ENCODE measurements around the gene STAG1. TPM values are rescaled to one million over a fixed set of nuclear protein-coding genes. Genes with fewer than 3 reads are reported as not detected.
"Not testable (repeated sequence)": the region's sequence is repeated elsewhere in the genome, so short reads cannot be mapped to it uniquely, and the experiment has no call there.

STAG1 gene
- total and polyA plus RNA-seq, 2 of the 13 experiments (the other 11 are each of a cell fraction or from before 2014, with no cell fraction given), result 6.2 to 25.9 TPM

- TF ChIP-seq ZNF276 (CRISPR knock-in tag; IDR thresholded peaks at IDR 0.05; ENCODE audit: low read depth) (no peak), SOX13 (IDR thresholded peaks at IDR 0.05) (no peak), SOX13 (CRISPR knock-in tag; conservative IDR thresholded peaks at IDR 0.05 in 1 of 2, IDR thresholded peaks at IDR 0.05 in 1 of 2) (peak in 1 of 2 experiments; percentile 72; a peak in 2 of 4 replicates)
Measured at GRCh38 chr3:136476280-136476679, 275.9 kb downstream of the STAG1 start (continued).

DNA sequence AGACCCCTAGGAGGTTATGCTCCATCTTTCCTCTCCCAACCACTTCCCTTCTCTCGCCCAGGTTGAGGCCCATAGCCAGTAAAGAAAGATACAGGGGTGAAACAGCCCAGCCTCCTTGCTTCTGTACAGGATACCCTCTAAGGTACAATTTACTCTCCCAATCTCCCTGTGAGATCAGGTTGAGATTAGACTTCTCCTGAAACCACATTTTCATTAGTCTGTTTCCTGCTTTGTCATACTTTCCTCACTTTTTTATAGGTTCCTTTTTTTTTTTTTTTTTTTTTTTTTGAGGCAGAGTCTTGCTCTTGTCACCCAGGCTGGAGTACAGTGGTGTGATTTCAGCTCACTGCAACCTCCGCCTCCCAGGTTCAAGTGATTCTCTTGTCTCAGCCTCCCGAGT is 277.3 kb downstream of the STAG1 start:
- DNase-seq (ENCODE audit: low spot score); H4K20me1 ChIP-seq (ENCODE audit: insufficient read depth, low read length); H3K9ac ChIP-seq (ENCODE audit: insufficient read depth, low read depth, low read length); POLR2A ChIA-PET; H3K79me2 ChIP-seq (ENCODE audit: insufficient read depth, low read length); in situ Hi-C loops (cut with HindIII; ENCODE audit: extremely low pct_ligation_motif_present, low pct_unique_long_range_greater_than_20kb); CTCF ChIA-PET (ENCODE audit: low intra/inter-chr PET ratio, low total read pairs); intact Hi-C loops (cut with micrococcal nuclease; ENCODE audit: unreplicated experiment); BruUV-seq (replicated peaks); H3K27ac ChIP-seq (ENCODE audit: extremely low read length, insufficient read depth, low read length); H3K36me3 ChIP-seq (replicated peaks in 1 of 2; ENCODE audit: control insufficient read depth in 1 of 2, insufficient read depth in 2 of 2, low read length in 2 of 2); H3K4me3 ChIP-seq (replicated peaks in 1 of 3; ENCODE audit: insufficient read depth in 1 of 3, low read depth in 2 of 3, low read length in 3 of 3); H3K4me2 ChIP-seq (ENCODE audit: low read depth, low read length); FAIRE-seq; H3K4me1 ChIP-seq (ENCODE audit: insufficient read depth, low read length); H2AFZ ChIP-seq (ENCODE audit: low read length); H3K27me3 ChIP-seq (ENCODE audit: control insufficient read depth in 1 of 2, insufficient read depth in 2 of 2, low read length in 2 of 2); ATAC-seq; H3K9me3 ChIP-seq (ENCODE audit: low read length): not testable (repeated sequence)
- WGBS (ENCODE audit: low lambda C conversion rate), result 98% methylated on average over 3 of the region's 3 CpGs

- H2AFZ ChIP-seq (ENCODE audit: low read length), result no peak overlapping the region
- ChIA-PET POLR2A (no interaction called here), CTCF (ENCODE audit: low intra/inter-chr PET ratio, low total read pairs) (no interaction called here)
- H3K4me3 ChIP-seq (replicated peaks in 1 of 3; ENCODE audit: insufficient read depth in 1 of 3, low read depth in 2 of 3, low read length in 3 of 3), result no peak overlapping the region
- no peaks in the 10 kb centered on the region for H3K9me3 ChIP-seq (ENCODE audit: low read length)
- peaks cover 1 to 3% of the 10 kb centered on the region in 2 experiments; a peak in 2 of 5 replicates for H3K36me3 ChIP-seq (replicated peaks in 1 of 2; ENCODE audit: control insufficient read depth in 1 of 2, insufficient read depth in 2 of 2, low read length in 2 of 2)
- no peak overlapping the region for H3K27ac ChIP-seq (ENCODE audit: extremely low read length, insufficient read depth, low read length)
- in situ Hi-C loops (cut with HindIII; ENCODE audit: extremely low pct_ligation_motif_present, low pct_unique_long_range_greater_than_20kb) (no loop called here), intact Hi-C loops (cut with micrococcal nuclease; ENCODE audit: unreplicated experiment) (no loop called here)
- no peaks in the 10 kb centered on the region; a peak in 1 of 5 replicates for H3K27me3 ChIP-seq (ENCODE audit: control insufficient read depth in 1 of 2, insufficient read depth in 2 of 2, low read length in 2 of 2)
- no TSS peak for BruUV-seq (replicated peaks)
- no peak overlapping the region for H3K9ac ChIP-seq (ENCODE audit: insufficient read depth, low read depth, low read length)
- no peaks in the 10 kb centered on the region for H4K20me1 ChIP-seq (ENCODE audit: insufficient read depth, low read length)
- no peaks in the 10 kb centered on the region for H3K79me2 ChIP-seq (ENCODE audit: insufficient read depth, low read length)
- no peak overlapping the region for H3K4me2 ChIP-seq (ENCODE audit: low read depth, low read length)
- ATAC-seq (no peak), DNase-seq (ENCODE audit: low spot score) (no peak), FAIRE-seq (no peak)
- WGBS (ENCODE audit: low lambda C conversion rate), result 96% methylated on average over 3 of the region's 3 CpGs
- H3K4me1 ChIP-seq (ENCODE audit: insufficient read depth, low read length), result no peaks in the 10 kb centered on the region
- TF ChIP-seq KDM5B (CRISPR knock-in tag; IDR thresholded peaks at IDR 0.05; ENCODE audit: borderline replicate concordance), result no peak
- TF ChIP-seq ZNF264 (CRISPR knock-in tag; IDR thresholded peaks at IDR 0.05), result no peak
- no peak for TF ChIP-seq TARDBP (CRISPR knock-in tag; IDR thresholded peaks at IDR 0.05)
- no peak for TF ChIP-seq ZNF432 (CRISPR knock-in tag; IDR thresholded peaks at IDR 0.05; ENCODE audit: borderline replicate concordance)
- TF ChIP-seq RFX3 (CRISPR knock-in tag; IDR thresholded peaks at IDR 0.05), result no peak
- TF ChIP-seq RBFOX2 (IDR thresholded peaks at IDR 0.05; ENCODE audit: low read depth, low read length), result no peak
- TF ChIP-seq IRF1 (CRISPR knock-in tag; IDR thresholded peaks at IDR 0.05; ENCODE audit: low read depth), result no peak
- TF ChIP-seq TBP (CRISPR knock-in tag; IDR thresholded peaks at IDR 0.05), result no peak
- TF ChIP-seq ZNF253 (CRISPR knock-in tag; IDR thresholded peaks at IDR 0.05; ENCODE audit: borderline replicate concordance), result no peak
Measured at GRCh38 chr3:136473716-136474326, 278.4 kb downstream of the STAG1 start.

Data from HepG2 (cell line).